ENCODE results near the gene HOXA9.
A peak's percentile ranks its signal among the peaks of the same experiment; 100 is the strongest.

The HOXA9 gene

DNA sequence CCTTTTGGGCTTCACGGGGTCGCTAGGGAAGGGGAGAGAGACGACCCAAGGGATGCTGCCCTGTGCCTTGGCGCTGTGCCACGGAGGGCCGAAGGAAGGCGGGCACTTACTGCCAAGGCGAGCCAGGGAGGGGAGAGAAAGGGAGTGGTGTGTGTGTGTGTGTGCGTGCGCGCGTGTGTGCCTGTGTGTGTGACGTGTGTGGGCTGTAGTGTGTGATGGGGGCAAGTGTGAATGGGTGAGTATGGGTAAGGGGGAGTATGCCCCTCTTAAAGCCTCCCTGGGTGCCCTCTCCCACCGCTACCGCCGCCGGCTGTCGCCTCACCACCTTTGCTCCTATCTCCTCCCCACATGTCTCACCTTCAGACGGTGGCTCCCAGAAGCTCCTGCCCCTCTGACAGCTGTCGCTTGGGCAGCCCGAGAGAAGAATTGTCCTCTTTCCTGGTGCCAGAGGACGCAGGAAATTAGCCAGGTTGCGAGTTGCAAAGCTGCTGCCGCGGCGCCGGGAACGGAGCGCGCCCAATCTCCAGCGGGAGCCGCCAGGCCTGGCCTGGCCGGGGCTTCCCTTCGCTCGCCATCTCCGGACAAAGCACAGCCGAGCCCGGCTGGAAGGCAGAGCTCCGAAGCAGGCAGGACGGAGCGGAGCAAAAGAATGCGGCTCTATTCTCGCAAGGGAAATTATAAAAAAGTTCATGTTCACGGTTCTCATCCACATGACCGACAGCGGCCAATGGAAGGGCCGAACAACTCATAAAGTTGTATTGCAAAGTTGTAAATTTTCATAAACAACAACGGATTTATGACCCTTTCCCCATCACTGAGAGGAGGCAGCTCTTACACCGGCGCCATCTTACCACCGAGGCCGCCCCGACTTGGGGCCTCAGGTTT, 13.2 kb downstream of the HOXA9 start, which contains the start of gene HOXA3:
Gene HOXA3, minus strand, starts transcription at position 653 of the 885 bp plus-strand sequence. CDS start 41,943 bp downstream, outside the sequence.
- no peak for DNase-seq (ENCODE audit: low spot score)

DNA sequence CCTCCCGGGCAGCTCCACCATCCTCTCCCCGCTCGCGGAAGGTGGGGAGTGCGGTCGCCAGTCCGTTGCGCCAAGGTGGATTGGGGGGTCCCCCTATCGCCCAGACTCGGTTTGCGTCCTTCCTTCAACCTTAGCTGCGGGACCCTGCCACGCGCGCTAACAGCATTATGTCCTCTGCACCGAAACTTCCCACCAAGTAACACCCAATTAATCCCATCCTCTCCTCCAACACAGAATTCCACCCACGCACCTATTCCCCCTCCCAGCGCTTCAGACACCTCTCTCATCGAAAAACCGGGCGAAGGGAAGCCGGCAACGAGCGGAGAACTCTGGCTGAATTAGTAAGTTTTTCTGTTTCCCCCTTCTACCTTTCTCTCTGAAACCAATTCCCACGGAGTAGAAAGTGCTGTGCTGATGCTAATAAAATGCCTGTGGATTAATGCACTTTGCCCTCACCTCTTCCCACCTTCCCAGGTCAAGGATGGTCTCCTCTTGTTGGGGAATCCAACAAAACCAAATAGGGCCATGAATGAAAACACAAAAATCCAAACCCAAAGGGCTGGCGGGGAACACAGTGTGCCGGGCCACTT, 13.9 kb downstream of the HOXA9 start:
- no peak for DNase-seq (ENCODE audit: low spot score)

DNA sequence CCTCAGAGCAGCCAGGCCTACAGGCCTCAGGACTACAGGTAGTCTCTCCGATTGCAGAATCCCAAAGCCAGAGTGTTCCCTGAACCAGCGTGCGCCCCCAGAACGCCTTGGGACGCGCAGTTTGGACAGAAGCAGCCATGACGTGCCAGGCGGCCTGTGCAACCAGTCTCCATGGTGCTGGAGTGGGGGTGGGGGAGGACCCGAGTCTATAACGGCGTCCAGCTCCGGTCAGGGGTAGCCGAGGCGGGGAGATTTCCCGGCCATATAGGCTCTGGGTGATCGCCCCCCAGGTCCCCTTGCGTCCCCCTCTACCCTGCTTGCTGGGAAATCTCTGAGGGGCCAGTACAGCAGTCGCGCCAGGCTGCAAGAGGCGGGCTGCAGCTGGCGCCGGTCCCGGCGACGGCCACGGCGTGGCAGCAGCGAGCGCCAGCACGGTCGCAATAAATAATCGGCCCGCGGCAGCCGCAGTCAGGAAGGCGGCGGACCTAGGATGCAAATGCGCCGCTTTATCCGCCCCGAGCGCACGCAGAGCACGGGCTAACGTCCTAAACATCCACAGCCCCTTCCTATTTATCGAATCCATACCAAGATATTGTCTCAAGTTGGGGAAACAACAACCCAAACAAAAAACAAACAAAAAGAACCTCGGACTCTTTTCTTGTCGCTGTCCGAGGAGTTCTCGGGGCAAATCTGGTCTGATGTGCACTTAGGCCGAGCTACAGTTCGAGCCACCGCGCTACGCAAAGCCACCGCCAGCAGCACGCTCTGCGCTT, 14.6 kb downstream of the HOXA9 start:
- peak; percentile 56 for DNase-seq (ENCODE audit: low spot score)

DNA sequence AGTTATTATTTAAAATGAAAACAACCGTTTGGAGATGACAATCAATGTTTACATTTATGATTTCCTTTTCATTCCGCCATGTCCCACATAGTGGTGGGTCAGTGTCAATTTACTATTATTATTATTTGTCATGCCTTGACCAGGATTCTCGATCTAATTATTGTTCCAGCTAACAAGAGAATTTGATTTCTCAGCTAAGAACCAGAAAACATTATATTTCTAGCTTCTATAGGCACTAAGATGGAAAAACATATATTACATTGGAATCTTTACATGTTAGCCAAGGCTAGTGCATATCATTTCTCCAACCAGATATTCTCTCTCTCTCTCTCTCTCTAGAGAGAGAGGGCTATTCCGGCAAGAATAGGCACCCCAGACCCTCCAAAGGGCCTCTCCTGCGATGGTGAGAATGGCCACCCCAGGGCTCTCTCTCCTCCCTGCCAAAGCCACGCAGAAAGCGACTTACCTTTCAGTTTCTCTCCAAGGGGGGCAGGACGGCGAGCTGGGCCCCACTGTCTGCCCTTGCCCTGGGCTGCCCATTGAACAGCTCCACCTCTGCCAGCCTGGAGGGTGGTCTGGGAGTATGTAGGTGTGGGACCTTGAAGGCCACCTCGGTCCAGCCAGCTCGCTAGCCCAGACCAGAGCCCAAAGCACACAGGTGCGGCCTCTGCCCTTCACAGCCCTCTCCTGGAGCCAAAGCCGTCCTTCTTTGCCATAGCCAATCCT, 15.3 kb downstream of the HOXA9 start:
- DNase-seq (ENCODE audit: low spot score): no peak

DNA sequence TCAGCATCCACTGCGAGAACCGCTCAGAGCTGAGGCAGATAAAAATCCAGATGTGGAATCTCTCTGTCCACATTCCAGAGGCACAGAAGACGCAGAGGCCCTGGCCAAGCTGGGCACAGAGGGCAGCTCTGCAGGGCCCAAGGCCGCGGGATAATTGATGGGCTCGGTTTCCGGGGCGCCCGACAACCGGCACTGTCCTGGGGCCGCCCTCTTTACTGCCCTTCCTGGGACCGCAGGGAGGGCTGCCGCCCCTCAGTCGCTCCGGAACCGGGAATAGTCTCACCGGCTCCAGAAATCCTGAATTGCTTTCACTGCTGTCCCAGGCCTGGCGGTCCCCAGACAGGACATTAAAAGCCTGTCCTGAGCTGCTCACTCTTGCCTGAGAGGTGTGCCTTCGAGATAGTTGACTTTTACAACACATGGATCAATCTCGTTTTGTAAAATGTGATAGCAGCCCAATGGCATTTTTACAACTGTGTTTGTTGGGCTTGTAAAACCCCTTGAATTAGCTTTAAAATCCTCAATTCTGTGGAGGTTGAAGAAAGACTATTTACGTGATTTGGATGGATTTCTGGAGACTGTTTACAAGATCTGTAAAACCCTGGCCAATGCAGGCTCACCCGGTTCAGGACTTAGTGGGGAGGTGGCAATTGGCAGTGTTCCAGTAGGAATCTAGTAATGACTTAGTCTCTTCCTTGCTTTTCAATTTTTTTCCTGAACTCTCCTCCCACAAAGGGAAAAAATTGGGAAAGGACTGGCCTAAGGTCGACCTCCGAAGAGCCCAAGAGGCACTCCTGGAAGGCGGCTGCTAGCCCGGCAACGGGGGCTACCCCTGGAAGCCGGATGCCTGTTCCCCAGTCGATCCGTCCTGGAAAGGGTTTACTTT, 16.3 kb downstream of the HOXA9 start:
- DNase-seq (ENCODE audit: low spot score): no peak

DNA sequence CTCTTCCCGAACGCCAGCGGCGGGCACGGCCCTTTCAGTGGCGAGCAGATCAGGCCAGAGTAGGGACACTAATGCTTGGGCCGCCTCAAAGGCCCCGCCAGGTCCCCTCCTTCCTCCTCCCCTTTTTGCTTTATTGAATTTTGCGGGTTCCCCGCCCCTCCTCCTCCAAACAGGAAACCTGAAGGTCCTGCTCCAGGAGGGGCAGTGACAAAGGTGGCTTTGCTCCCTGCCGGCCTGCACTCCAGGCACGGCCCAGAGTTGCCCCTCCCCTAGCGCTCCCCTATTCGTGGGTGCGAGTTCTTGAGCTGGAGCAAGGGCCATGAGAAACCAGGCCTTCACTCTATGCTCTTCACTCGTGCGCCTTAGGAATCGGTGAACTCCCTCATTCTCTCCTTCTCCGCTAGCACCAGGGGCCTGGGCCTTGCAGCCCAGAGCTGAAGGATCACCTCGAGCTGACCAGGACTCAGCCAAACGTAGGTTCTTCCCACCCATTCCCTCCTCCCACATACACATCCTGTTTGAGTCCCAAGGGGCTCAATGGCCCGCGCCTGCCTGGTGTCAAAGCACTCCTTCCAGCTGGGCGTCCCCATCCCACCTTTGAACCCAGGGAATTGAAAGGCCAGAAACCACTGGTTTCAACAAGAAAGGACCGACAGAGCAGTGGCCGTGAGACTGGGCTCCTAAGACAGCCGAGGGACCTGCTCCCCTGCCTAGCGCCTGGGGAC, 17.1 kb downstream of the HOXA9 start:
- no peak for DNase-seq (ENCODE audit: low spot score)

DNA sequence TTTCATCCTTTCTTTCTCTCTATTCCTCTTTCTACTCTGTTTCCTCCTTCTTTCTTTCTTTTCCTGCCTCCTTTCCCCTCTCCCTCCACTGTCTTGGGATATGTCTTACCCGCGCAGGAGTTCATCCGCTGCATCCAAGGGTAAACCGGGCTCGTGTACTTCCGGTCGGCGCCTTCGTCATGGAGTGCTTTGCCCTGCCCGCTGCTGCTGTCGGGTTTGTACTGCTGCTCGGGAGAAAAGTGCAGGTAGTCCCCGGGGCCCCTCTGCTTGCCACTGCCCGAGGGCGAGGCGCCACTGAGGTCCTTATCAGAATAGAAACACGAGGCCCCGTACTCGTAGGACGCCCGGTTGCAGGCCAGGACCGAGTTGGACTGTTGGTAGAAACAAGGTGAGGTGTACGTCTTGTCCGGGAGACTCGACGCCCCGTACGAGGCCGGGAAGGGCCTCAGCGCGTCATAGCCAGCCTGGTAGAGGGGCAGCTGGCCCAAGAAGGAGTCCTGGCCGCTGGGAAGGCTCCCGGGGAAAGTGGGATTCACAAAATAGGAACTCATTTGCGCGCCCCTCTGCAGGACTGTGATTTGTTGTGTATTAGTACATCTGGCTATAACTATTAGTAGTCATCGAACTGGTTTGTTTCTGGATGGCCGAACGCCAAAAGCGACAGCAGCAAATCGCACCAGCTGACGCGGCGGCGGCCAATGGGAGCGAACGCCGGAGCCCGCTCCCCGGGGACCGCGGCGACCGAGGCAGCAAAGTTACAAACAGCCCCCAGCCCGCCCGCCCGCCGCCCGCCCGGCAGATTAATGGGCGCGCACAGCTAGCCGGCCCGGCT, 17.9 kb downstream of the HOXA9 start, which contains the start of gene HOXA6:
Gene HOXA6, minus strand, starts transcription at position 576 of the 832 bp plus-strand sequence. Its CDS starts 25 bp downstream, at position 551.
- DNase-seq (ENCODE audit: low spot score): no peak

DNA sequence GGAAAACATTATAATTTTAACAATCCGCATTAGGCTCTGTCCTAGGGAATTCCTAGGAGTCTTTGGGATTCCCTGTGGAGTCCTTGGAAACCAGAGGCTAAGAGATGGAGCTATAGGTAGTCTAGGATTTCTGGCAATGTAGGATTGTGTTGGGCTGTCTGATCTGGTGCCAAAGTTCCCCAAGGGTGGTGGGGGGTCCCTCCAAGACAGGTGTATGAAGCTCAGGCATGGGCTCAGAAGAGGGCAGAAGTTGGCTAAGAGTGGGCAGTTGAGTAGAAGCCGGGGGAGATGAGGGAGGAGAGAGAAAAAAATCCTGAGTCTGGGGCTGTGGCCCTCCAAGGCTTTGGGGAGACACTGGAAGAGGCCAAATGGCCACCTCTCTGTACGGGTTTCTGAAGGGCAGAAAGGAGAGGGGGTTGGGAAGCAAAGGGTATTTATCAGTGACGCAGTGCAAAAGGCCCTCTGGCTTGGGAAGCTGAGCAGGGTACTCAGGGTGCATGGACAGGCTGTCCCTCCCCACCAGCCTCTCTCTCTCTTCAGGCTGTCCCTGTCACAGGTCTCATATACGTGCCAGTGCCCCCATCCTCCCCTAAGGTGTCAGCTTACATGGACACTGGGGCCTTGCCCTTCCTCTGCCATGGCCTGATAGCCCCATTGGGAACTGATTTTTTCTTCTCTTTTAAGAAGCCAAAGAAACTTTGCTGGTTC, 18.7 kb downstream of the HOXA9 start:
- no peak for DNase-seq (ENCODE audit: low spot score)

DNA sequence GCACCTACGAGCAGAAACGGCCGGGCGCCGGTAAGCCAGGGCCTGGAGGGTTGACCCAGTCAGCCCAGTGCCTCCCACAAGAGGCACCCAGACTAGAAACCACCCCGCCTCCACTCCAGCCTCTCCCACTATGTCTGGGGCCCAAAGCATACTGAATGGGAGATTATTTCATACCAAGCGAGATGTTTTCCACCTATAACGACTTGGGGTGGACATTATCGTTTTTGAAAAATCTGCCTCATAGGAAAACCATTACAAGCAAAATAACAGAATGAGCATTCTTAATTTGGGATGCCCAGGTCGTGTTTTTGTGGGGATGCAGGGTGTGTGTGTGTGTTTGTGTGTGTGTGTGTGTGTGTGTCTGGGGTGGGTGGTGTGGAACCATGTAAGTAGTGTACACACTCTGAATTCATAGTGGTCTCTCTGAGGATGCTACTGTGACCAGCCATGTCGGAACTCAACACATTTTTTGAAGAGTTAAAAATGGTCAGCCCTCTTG, 19.4 kb downstream of the HOXA9 start:
- no peak for DNase-seq (ENCODE audit: low spot score)

DNA sequence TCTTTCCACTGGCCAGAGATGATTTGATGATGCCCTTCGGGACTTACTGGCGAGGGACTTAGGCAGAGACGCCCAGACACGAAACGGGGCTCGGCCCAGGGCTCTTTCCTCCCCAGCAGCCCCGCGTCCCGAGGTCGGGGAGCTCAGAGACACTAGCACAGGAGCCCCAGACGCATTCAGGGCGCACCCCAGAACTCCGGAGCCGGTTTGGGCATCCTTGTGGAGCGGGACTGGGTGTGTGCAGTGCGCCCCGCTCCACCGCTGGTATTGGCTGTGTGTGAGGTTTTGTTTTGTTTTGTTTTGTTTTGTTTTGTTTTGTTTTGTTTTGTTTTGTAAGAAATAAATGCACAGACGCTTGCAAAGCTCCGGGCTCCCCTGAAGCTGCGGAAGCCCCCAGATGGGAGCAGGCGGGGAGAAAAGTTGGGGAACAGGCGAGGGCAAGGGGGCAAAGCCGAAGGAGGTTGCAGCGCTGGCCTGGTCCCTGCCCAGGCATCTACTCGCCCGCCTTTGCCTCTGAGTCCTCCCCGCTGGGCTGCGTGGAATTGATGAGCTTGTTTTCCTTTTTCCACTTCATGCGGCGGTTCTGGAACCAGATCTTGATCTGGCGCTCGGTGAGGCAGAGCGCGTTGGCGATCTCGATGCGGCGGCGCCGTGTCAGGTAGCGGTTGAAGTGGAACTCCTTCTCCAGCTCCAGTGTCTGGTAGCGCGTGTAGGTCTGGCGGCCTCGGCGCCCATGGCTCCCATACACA, 20.0 kb downstream of the HOXA9 start:
- DNase-seq (ENCODE audit: low spot score): no peak

DNA sequence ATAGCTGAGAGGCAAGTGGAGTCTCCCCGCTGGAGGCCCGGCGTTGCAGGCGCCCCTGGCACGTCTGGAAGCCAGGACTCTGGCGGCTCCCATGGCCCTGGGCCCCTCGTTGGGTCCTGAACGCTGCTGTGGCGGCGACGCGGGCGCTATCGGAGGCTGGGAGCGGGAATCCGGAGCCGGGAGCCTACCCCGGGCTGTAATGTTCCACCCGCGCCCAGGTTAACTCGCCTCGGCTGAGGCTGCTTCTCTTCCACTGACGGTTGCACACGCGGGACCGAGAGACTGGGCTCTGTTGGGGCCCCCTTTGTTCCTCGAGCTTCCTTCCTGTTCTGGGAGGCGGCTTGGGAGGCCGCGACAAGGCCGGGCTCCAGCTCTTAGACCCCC, 20.6 kb downstream of the HOXA9 start:
- no peak for DNase-seq (ENCODE audit: low spot score)

DNA sequence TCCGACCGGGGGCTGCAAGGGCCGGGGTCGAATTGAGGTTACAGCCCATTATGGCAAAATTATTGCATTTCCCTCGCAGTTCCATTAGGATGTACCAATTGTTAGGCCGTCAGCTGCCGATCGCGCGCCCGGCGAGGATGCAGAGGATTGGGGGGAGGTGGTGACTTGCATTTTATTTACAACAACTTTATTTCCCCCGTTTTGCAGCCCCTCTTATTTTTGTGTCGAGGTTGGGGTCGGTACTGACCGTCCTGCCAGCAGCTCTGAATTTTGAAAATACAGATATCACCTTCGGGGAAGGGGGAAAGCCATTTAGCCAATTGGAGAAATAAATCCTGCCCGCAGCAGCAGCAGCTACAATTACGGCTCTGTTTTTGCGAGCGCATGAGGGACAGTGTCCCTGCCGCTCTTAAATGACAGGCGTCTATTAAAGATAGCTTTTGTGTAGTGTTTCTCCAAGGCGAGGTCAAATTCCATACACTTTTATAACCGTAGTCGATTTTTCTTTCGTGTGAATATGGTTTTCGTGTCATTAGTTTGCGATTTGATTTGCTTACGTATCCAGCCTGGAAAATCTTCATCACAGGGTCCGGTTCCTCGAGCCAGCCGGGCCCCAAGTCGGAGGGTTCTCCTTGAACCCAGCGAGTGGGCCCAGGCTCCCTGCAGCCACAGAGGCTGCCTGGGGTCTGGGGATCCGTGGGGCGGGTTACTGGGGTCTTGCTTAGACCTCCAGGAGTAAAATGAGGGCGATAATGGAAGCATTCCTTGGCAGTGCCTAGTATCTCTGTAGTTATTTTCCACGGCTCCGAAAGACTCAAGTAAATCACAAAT, 21.2 kb downstream of the HOXA9 start:
- DNase-seq (ENCODE audit: low spot score): no peak

DNA sequence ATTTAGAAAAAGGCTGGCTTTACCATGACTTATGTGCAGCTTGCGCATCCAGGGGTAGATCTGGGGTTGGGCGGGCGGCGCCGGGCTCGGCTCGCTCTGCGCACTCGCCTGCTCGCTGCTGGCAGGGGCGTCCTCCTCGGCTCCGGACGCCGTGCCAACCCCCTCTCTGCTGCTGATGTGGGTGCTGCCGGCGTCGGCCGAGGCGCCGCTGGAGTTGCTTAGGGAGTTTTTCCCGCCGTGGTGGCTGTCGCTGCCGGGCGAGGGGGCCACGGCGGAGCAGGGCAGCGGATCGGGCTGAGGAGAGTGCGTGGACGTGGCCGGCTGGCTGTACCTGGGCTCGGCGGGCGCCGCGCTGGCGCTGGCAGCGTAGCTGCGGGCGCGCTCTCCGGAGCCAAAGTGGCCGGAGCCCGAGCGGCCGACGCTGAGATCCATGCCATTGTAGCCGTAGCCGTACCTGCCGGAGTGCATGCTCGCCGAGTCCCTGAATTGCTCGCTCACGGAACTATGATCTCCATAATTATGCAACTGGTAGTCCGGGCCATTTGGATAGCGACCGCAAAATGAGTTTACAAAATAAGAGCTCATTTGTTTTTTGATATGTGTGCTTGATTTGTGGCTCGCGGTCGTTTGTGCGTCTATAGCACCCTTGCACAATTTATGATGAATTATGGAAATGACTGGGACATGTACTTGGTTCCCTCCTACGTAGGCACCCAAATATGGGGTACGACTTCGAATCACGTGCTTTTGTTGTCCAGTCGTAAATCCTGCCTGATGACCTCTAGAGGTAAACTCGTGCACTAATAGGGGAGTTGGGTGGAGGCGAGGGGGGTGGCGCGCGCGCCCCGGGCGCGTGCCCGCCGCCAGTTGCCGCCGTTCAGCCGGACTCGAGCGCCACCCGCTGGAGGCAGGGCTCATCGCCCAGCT, 22.1 kb downstream of the HOXA9 start, which contains the start of gene HOXA5:
Gene HOXA5, minus strand, starts transcription at position 659 of the 927 bp plus-strand sequence. Its CDS starts 74 bp downstream, at position 585.
- DNase-seq (ENCODE audit: low spot score): no peak

DNA sequence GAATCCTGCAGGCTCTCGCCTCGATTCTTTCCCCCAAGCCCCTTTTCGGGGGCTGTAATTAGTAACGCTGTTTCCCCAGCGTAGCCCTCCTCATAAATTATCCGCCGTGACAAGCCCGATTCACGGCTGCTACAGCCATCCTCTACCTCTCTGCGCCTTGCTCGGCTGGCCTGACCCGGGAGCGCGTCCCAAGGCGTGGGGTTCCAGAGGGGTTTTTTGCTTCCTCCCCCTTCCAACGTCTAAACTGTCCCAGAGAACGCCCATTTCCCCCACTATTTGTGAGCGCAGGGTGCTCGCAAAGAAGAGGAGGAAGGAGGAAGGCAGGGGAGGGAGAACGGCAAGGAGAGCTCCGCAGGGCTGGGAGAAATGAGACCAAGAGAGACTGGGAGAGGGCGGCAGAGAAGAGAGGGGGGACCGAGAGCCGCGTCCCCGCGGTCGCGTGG, 22.7 kb downstream of the HOXA9 start:
- DNase-seq (ENCODE audit: low spot score): no peak

DNA sequence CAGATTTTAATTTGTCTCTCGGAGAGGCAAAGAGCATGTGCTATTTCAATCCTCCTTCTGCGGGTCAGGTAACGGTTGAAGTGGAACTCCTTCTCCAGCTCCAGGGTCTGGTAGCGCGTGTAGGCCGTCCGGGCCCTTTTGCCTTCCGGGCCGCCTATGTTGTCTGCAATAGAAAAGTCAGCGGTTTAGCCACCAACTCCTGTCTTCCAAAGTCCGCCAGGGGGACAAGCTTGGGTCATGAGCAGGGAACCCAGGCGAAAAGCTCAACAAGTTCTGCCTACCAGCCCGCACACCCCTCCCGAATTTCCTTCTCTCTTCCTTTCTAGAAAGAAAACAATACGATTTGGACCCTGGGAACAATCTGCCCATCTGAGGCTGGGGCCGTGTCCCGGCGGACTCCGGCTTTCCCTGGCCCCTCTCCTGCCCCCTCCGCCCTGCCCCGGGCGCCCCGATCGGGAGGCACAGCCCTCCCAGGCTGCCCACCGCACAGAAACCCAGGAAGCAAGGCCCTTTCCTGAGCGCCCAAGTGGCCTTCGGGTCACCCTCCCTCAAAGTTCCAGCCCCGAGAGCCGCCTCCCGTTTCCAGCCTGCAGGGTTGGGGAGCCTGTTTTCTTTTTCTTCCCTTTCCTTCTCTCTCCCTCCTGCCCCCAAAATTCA, 23.3 kb downstream of the HOXA9 start:
- DNase-seq (ENCODE audit: low spot score): no peak
